ENCODE data around the gene GNG14. TPM values are rescaled to one million over a fixed set of nuclear protein-coding genes. Genes with fewer than 3 reads are reported as not detected.

GNG14 gene
- total and polyA plus RNA-seq, 2 donors (not counting 3 experiments of a cell fraction or from before 2014, with no cell fraction given), result not detected

DNA sequence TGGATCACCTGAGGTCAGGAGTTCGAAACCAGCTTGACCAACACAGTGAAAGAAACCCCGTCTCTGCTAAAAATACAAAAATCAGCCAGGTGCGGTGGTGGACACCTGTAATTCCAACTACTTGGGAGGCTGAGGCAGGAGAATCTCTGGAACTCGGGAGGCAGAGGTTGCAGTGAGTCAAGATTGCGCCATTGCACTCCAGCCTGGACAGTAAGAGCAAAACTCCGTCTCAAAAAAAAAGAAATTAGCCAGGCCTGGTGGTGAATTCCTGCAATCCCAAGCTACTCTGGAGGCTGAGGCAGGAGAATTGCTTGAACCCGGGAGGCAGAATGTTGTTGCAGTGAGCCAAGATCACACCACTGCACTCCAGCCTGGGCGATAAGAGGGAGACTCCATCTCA, 20.8 kb downstream of the GNG14 start:
- no peaks in the 10 kb centered on the region for H3K9me1 ChIP-seq (replicated peaks; ENCODE audit: control insufficient read depth, extremely low read depth, insufficient read depth, low read length)
- no peaks in the 10 kb centered on the region for H4K20me1 ChIP-seq (replicated peaks; ENCODE audit: control insufficient read depth, extremely low read depth, insufficient read depth, low read length)
- TF ChIP-seq GATA2 (IDR thresholded peaks at IDR 0.05; ENCODE audit: insufficient read depth, insufficient read length, low read depth, low read length), result no peak
- TF ChIP-seq MYC (IDR thresholded peaks at IDR 0.05; ENCODE audit: low read depth, low read length), result no peak
- TF ChIP-seq EZH2 (IDR thresholded peaks at IDR 0.05; ENCODE audit: borderline replicate concordance, low read depth, low read length, severe bottlenecking), result no peak
- TF ChIP-seq JUN (IDR thresholded peaks at IDR 0.05; ENCODE audit: borderline replicate concordance, insufficient read depth, insufficient read length, low read depth), result no peak
- no peak for TF ChIP-seq POLR2AphosphoS5 (IDR thresholded peaks at IDR 0.05; ENCODE audit: insufficient read depth, low read depth, low read length)
- TF ChIP-seq, protein P1, sequence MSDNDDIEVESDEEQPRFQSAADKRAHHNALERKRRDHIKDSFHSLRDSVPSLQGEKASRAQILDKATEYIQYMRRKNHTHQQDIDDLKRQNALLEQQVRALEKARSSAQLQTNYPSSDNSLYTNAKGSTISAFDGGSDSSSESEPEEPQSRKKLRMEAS (IDR thresholded peaks at IDR 0.05; ENCODE audit: insufficient read depth, insufficient read length), result no peak
- TF ChIP-seq, protein P2, sequence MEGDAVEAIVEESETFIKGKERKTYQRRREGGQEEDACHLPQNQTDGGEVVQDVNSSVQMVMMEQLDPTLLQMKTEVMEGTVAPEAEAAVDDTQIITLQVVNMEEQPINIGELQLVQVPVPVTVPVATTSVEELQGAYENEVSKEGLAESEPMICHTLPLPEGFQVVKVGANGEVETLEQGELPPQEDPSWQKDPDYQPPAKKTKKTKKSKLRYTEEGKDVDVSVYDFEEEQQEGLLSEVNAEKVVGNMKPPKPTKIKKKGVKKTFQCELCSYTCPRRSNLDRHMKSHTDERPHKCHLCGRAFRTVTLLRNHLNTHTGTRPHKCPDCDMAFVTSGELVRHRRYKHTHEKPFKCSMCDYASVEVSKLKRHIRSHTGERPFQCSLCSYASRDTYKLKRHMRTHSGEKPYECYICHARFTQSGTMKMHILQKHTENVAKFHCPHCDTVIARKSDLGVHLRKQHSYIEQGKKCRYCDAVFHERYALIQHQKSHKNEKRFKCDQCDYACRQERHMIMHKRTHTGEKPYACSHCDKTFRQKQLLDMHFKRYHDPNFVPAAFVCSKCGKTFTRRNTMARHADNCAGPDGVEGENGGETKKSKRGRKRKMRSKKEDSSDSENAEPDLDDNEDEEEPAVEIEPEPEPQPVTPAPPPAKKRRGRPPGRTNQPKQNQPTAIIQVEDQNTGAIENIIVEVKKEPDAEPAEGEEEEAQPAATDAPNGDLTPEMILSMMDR (IDR thresholded peaks at IDR 0.05; ENCODE audit: extremely low read depth in 1 of 2, insufficient read depth in 1 of 2, low read depth in 1 of 2, low read length in 2 of 2), result no peak
- no peak for TF ChIP-seq POLR2A (IDR thresholded peaks at IDR 0.05; ENCODE audit: low read depth, low read length)
- no peak for TF ChIP-seq FOS (IDR thresholded peaks at IDR 0.05; ENCODE audit: borderline replicate concordance, insufficient read depth, low read length)
- H3K79me2 ChIP-seq (ENCODE audit: control insufficient read depth, insufficient read depth, low read length), result peaks cover 3% of the 10 kb centered on the region
- CTCF ChIA-PET, result no interaction called here
- no peak overlapping the region for H3K9ac ChIP-seq (replicated peaks; ENCODE audit: extremely low read depth, insufficient read depth, low read length)
- POLR2A ChIA-PET, result no interaction called here
- DNase-seq (ENCODE audit: low read depth, low spot score), result no peak
- H3K4me2 ChIP-seq (ENCODE audit: insufficient read depth, low read length), result no peak overlapping the region
- H3K9me3 ChIP-seq (replicated peaks; ENCODE audit: control insufficient read depth, insufficient read depth, low read length), result no peaks in the 10 kb centered on the region
- H3K36me3 ChIP-seq (ENCODE audit: control insufficient read depth in 2 of 2, extremely low read depth in 1 of 2, insufficient read depth in 2 of 2, low read length in 2 of 2), result peaks cover 26 to 42% of the 10 kb centered on the region in 2 experiments
- BruUV-seq (replicated peaks), result no TSS peak
- H3K4me1 ChIP-seq (ENCODE audit: control insufficient read depth, extremely low read depth, insufficient read depth, low read length), result no peaks in the 10 kb centered on the region
- peak; percentile 33 for FAIRE-seq
- intact Hi-C loops (cut with micrococcal nuclease) (no loop called here), dilution Hi-C loops (cut with MboI; ENCODE audit: extremely low pct_ligation_motif_present, low sequenced_read_pairs) (no loop called here)
- no peak overlapping the region for H3K27ac ChIP-seq (ENCODE audit: insufficient read depth, low read depth, low read length)
- H3K27me3 ChIP-seq (ENCODE audit: control insufficient read depth in 2 of 2, insufficient read depth in 2 of 2, low read length in 2 of 2), result no peaks in the 10 kb centered on the region
- H2AFZ ChIP-seq (ENCODE audit: low read depth, low read length), result no peak overlapping the region
- no peak overlapping the region for H3K4me3 ChIP-seq (replicated peaks in 1 of 3; ENCODE audit: insufficient read depth in 1 of 3, low read depth in 1 of 3, low read length in 3 of 3)

Measured in endothelial cell of umbilical vein (primary cell).